CD4-positive, CD25-positive, alpha-beta regulatory T cell (primary cell): ENCODE results near the gene IGF1R. TPM values are rescaled to one million over a fixed set of nuclear protein-coding genes. Genes with fewer than 3 reads are reported as not detected.

Experiments used
- ATAC-seq, 2 donors: fragments of 150-1000 bp; cut with Tn5 transposase; one replicate each; pipeline ENCODE4 v1.10.0; 2021; ENCODE audit warnings: low read depth in 2 of 2, moderate number of reproducible peaks in 2 of 2, moderate library complexity in 1 of 2
- DNase-seq, 3 donors: peaks; one replicate each; pipeline versions ENCODE4 v3.0.0 to v3.0.0-alpha.2; 2012 to 2022; ENCODE audit warnings: mixed read lengths in 1 of 3
- H3K27ac ChIP-seq: one replicate; pipeline ENCODE4 v1.7.0; 2013; ENCODE audit warnings: mild to moderate bottlenecking, low read length; ENCODE audit not compliant: insufficient read depth, poor library complexity, severe bottlenecking
- H3K27me3 ChIP-seq: one replicate; pipeline ENCODE4 v1.7.0; 2013; ENCODE audit warnings: low read length; ENCODE audit not compliant: control insufficient read depth, insufficient read depth
- H3K36me3 ChIP-seq: one replicate; pipeline ENCODE4 v1.7.0; 2013; ENCODE audit warnings: mild to moderate bottlenecking, low read length, moderate library complexity; ENCODE audit not compliant: control insufficient read depth, insufficient read depth
- H3K4me1 ChIP-seq: 2 replicates; pipeline ENCODE4 v1.7.0; 2013; ENCODE audit warnings: mild to moderate bottlenecking, low read length; ENCODE audit not compliant: insufficient read depth, control insufficient read depth, poor library complexity, severe bottlenecking
- H3K4me3 ChIP-seq: one replicate; pipeline ENCODE4 v1.7.0; 2013; ENCODE audit warnings: low read depth, mild to moderate bottlenecking, low read length, moderate library complexity
- H3K9me3 ChIP-seq, 2 experiments: 1 replicate in 1 of 2; 2 replicates in 1 of 2; pipeline ENCODE4 v1.7.0; 2013; ENCODE audit warnings: low read length in 2 of 2, mild to moderate bottlenecking in 1 of 2, moderate library complexity in 1 of 2; ENCODE audit not compliant: control insufficient read depth in 2 of 2
- H3K27ac Mint-ChIP-seq, 3 donors: one replicate each; pipeline ENCODE4 v1.8.0; 2020 to 2022; ENCODE audit warnings: mild to moderate bottlenecking in 3 of 3, mixed read lengths in 3 of 3, moderate library complexity in 2 of 3
- H3K27me3 Mint-ChIP-seq: one replicate; pipeline ENCODE4 v1.8.0; 2022; ENCODE audit warnings: mild to moderate bottlenecking, mixed read lengths
- H3K36me3 Mint-ChIP-seq: one replicate; pipeline ENCODE4 v1.8.0; 2020; ENCODE audit warnings: mixed read lengths
- H3K4me1 Mint-ChIP-seq, 4 donors: one replicate each; pipeline ENCODE4 v1.8.0; 2020 to 2022; ENCODE audit warnings: mixed read lengths in 4 of 4, mild to moderate bottlenecking in 1 of 4
- H3K4me3 Mint-ChIP-seq, 4 donors: one replicate each; pipeline ENCODE4 v1.8.0; 2020 to 2022; ENCODE audit warnings: mild to moderate bottlenecking in 4 of 4, mixed read lengths in 4 of 4, moderate library complexity in 3 of 4
- H3K9me3 Mint-ChIP-seq, 7 donors: one replicate each; pipeline ENCODE4 v1.8.0; 2020 to 2022; ENCODE audit warnings: mixed read lengths in 7 of 7, mild to moderate bottlenecking in 3 of 7, moderate library complexity in 2 of 7
- polyA plus RNA-seq, 4 donors: library from polyadenylated mRNA; unstranded; fragments of 300-500 nt; fragmentation: Illumina TruSeq; gene quantifications; one replicate each; pipeline ENCODE4 v1.2.3, GENCODE V29; 2021
- total RNA-seq: library from RNA; stranded (reverse); gene quantifications from one replicate; pipeline ENCODE4 v1.2.3, GENCODE V29; 2022

Gene IGF1R
- total and polyA plus RNA-seq, 5 donors from 2014 or later: 1.6 to 14.2 (median 3.6) TPM

- Histone ChIP-seq H3K27ac (no peak overlapping the region), H3K27me3 (peaks cover under 1% of the 10 kb centered on the region), H3K4me3 (no peak overlapping the region), H3K36me3 (no peaks in the 10 kb centered on the region), H3K9me3 (no peaks in the 10 kb centered on the region), H3K4me1 (no peaks in the 10 kb centered on the region)
- ATAC-seq (no peak), DNase-seq (no peak)
- Mint-ChIP-seq H3K27me3 (peaks cover 20% of the 10 kb centered on the region), H3K36me3 (no peaks in the 10 kb centered on the region), H3K27ac (no peak overlapping the region), H3K9me3 (no peaks in the 10 kb centered on the region), H3K4me1 (no peaks in the 10 kb centered on the region), H3K4me3 (no peak overlapping the region)
Observed at GRCh38 chr15:98628216-98628615, 20.1 kb upstream of the IGF1R start.

- Mint-ChIP-seq H3K4me1 (peaks cover 0 to 11% (median 2%) of the 10 kb centered on the region in 4 donors), H3K9me3 (no peaks in the 10 kb centered on the region), H3K36me3 (no peaks in the 10 kb centered on the region), H3K27ac (peak overlapping the region in 1 of 3 donors; percentile 56), H3K4me3 (peak overlapping the region in 2 of 4 donors; percentile 27 to 63), H3K27me3 (peaks cover 11% of the 10 kb centered on the region)
- Histone ChIP-seq H3K27ac (no peak overlapping the region), H3K27me3 (no peaks in the 10 kb centered on the region), H3K4me1 (no peaks in the 10 kb centered on the region), H3K36me3 (no peaks in the 10 kb centered on the region), H3K4me3 (no peak overlapping the region), H3K9me3 (no peaks in the 10 kb centered on the region)
- ATAC-seq (no peak), DNase-seq (peak in 1 of 3 donors; percentile 16)
Observed at GRCh38 chr15:98635848-98636247, 12.5 kb upstream of the IGF1R start.

GRCh38 chr15:98643115-98643514, 5.2 kb upstream of the IGF1R start:
- Mint-ChIP-seq H3K27me3 (peaks cover 32% of the 10 kb centered on the region), H3K27ac (no peak overlapping the region), H3K4me3 (no peak overlapping the region), H3K4me1 (peaks cover 3 to 7% (median 6%) of the 10 kb centered on the region in 4 donors), H3K9me3 (no peaks in the 10 kb centered on the region), H3K36me3 (no peaks in the 10 kb centered on the region)
- Histone ChIP-seq H3K36me3 (no peaks in the 10 kb centered on the region), H3K27ac (no peak overlapping the region), H3K9me3 (no peaks in the 10 kb centered on the region), H3K4me3 (no peak overlapping the region), H3K27me3 (peaks cover 16% of the 10 kb centered on the region), H3K4me1 (peaks cover 13% of the 10 kb centered on the region)
- no peak for DNase-seq
- ATAC-seq: no peak

- Mint-ChIP-seq H3K27me3 (peaks cover 43% of the 10 kb centered on the region), H3K36me3 (no peaks in the 10 kb centered on the region)
- ATAC-seq: no peak
Observed at GRCh38 chr15:98646546-98647025, 1.8 kb upstream of the IGF1R start.

GRCh38 chr15:98647026-98647773, 1.1 kb upstream of the IGF1R start:
- no peaks in the 10 kb centered on the region for H3K9me3 ChIP-seq
- Mint-ChIP-seq H3K36me3 (no peaks in the 10 kb centered on the region), H3K27me3 (peaks cover 43% of the 10 kb centered on the region), H3K27ac (peak overlapping the region; percentile 35 to 82 (median 76)), H3K4me3 (peak overlapping the region; percentile 34 to 91 (median 88)), H3K9me3 (peaks cover 0 to 5% (median 0%) of the 10 kb centered on the region in 7 donors), H3K4me1 (peaks cover 0 to 23% (median 16%) of the 10 kb centered on the region in 4 donors)
- ATAC-seq: peak; percentile 36 to 41
- H3K4me3 ChIP-seq: peak overlapping the region; percentile 63
- H3K4me1 ChIP-seq: peaks cover 34% of the 10 kb centered on the region
- peak; percentile 45 to 69 (median 61) for DNase-seq
- no peaks in the 10 kb centered on the region for H3K36me3 ChIP-seq
- H3K27me3 ChIP-seq: peaks cover 28% of the 10 kb centered on the region
- peak overlapping the region; percentile 14 for H3K27ac ChIP-seq

More at GRCh38 chr15:98646546-98647025, 1.8 kb upstream of the IGF1R start:
- no peak for DNase-seq
- H3K36me3 ChIP-seq: no peaks in the 10 kb centered on the region
- H3K27me3 ChIP-seq: peaks cover 23% of the 10 kb centered on the region
- peaks cover 34% of the 10 kb centered on the region for H3K4me1 ChIP-seq
- Mint-ChIP-seq H3K4me1 (peaks cover 0 to 17% (median 11%) of the 10 kb centered on the region in 4 donors), H3K9me3 (peaks cover 0 to 5% (median 0%) of the 10 kb centered on the region in 7 donors), H3K4me3 (peak overlapping the region; percentile 34 to 91 (median 88)), H3K27ac (peak overlapping the region; percentile 35 to 82 (median 76))
- no peak overlapping the region for H3K27ac ChIP-seq
- H3K9me3 ChIP-seq: no peaks in the 10 kb centered on the region
- peak overlapping the region; percentile 63 for H3K4me3 ChIP-seq

GRCh38 chr15:98648654-98649471, 524 bp downstream of the IGF1R start:
- H3K36me3 Mint-ChIP-seq: no peaks in the 10 kb centered on the region
- Histone ChIP-seq H3K9me3 (no peaks in the 10 kb centered on the region), H3K27ac (peak overlapping the region; percentile 80), H3K36me3 (no peaks in the 10 kb centered on the region), H3K4me1 (peaks cover 34% of the 10 kb centered on the region), H3K27me3 (peaks cover 38% of the 10 kb centered on the region), H3K4me3 (peak overlapping the region; percentile 51)
- H3K4me3 Mint-ChIP-seq: peak overlapping the region; percentile 32 to 90 (median 78)
- H3K9me3 Mint-ChIP-seq: peaks cover 0 to 5% (median 0%) of the 10 kb centered on the region in 7 donors
- peaks cover 0 to 31% (median 24%) of the 10 kb centered on the region in 4 donors for H3K4me1 Mint-ChIP-seq
- DNase-seq: peak; percentile 6 to 38 (median 31)
- H3K27ac Mint-ChIP-seq: peak overlapping the region in 2 of 3 donors; percentile 56 to 89
- H3K27me3 Mint-ChIP-seq: peaks cover 55% of the 10 kb centered on the region
- peak; percentile 3 to 7 for ATAC-seq
